HG03432 (cell line): ENCODE data around the gene SERTAD1.

Experiments used
- ATAC-seq: cut with Tn5 transposase; IDR thresholded peaks from one replicate; pipeline ENCODE4 v1.9.1; 2021; ENCODE audit warnings: mild to moderate bottlenecking, moderate library complexity; ENCODE audit not compliant: unreplicated experiment

SERTAD1 gene

GRCh38 chr19:40407714-40408597, 17.8 kb downstream of the SERTAD1 start:
- no peak for ATAC-seq

- peak; percentile 77 for ATAC-seq
These were observed 22.4 kb downstream of the SERTAD1 start for GRCh38 chr19:40403262-40403984.

GRCh38 chr19:40400559-40400958, 25.2 kb downstream of the SERTAD1 start:
- ATAC-seq, result no peak

- no peak for ATAC-seq
These were observed 27.2 kb downstream of the SERTAD1 start for GRCh38 chr19:40398417-40399131.

- no peak for ATAC-seq
These were observed 28.3 kb downstream of the SERTAD1 start for GRCh38 chr19:40397568-40397906.

- no peak for ATAC-seq
These were observed 28.8 kb downstream of the SERTAD1 start for GRCh38 chr19:40396886-40397567.

- no peak for ATAC-seq
These were observed 29.8 kb downstream of the SERTAD1 start for GRCh38 chr19:40395956-40396355.

- no peak for ATAC-seq
These were observed 31.0 kb downstream of the SERTAD1 start for GRCh38 chr19:40394816-40395210.

- ATAC-seq, result no peak
These were observed 31.6 kb downstream of the SERTAD1 start for GRCh38 chr19:40393894-40394815.

GRCh38 chr19:40392894-40393517, 32.8 kb downstream of the SERTAD1 start:
- no peak for ATAC-seq

- ATAC-seq, result no peak
These were observed 33.7 kb downstream of the SERTAD1 start for GRCh38 chr19:40392123-40392522.

- ATAC-seq, result no peak
These were observed 35.6 kb downstream of the SERTAD1 start, which contains the start of gene HIPK4 for GRCh38 chr19:40390084-40390742. TSS of gene HIPK4 (minus strand) at chr19:40390181. CDS start at chr19:40389902, 279 bp downstream.

GRCh38 chr19:40389404-40390083, 36.2 kb downstream of the SERTAD1 start:
- ATAC-seq, result no peak

GRCh38 chr19:40388481-40388880, 37.3 kb downstream of the SERTAD1 start:
- no peak for ATAC-seq

- no peak for ATAC-seq
These were observed 38.6 kb downstream of the SERTAD1 start for GRCh38 chr19:40387155-40387554.

GRCh38 chr19:40383668-40384248, 42.0 kb downstream of the SERTAD1 start:
- ATAC-seq, result no peak

GRCh38 chr19:40381321-40381720, 44.5 kb downstream of the SERTAD1 start:
- no peak for ATAC-seq
